GM18520 (cell line): ENCODE data around the gene FLYWCH1.

Experiments used
- ATAC-seq: cut with Tn5 transposase; IDR thresholded peaks from one replicate; pipeline ENCODE4 v1.9.1; 2021; ENCODE audit not compliant: unreplicated experiment

The FLYWCH1 gene

GRCh38 chr16:2952679-2953078 is 40.9 kb downstream of the FLYWCH1 start:
- no peak for ATAC-seq

GRCh38 chr16:2953706-2954627 is 42.2 kb downstream of the FLYWCH1 start:
- ATAC-seq: no peak

GRCh38 chr16:2954656-2955381 is 43.1 kb downstream of the FLYWCH1 start:
- no peak for ATAC-seq

- ATAC-seq: no peak
These were observed 43.7 kb downstream of the FLYWCH1 start for GRCh38 chr16:2955438-2955778.

GRCh38 chr16:2955779-2956578 is 44.2 kb downstream of the FLYWCH1 start:
- no peak for ATAC-seq

- no peak for ATAC-seq
These were observed 44.8 kb downstream of the FLYWCH1 start for GRCh38 chr16:2956579-2956956.

- ATAC-seq: no peak
These were observed 47.5 kb downstream of the FLYWCH1 start for GRCh38 chr16:2959206-2959605.

- ATAC-seq: no peak
These were observed 48.7 kb downstream of the FLYWCH1 start for GRCh38 chr16:2960183-2961010.

GRCh38 chr16:2962334-2963073 is 50.8 kb downstream of the FLYWCH1 start:
- no peak for ATAC-seq

GRCh38 chr16:2963074-2963722 is 51.5 kb downstream of the FLYWCH1 start:
- no peak for ATAC-seq

- no peak for ATAC-seq
These were observed 52.2 kb downstream of the FLYWCH1 start, which contains the start of gene KREMEN2 for GRCh38 chr16:2963723-2964474. Gene KREMEN2 (plus strand): TSS chr16:2964275. CDS start chr16:2964521, 246 bp downstream.

- no peak for ATAC-seq
These were observed 53.0 kb downstream of the FLYWCH1 start for GRCh38 chr16:2964475-2965336.

- ATAC-seq: no peak
These were observed 54.5 kb downstream of the FLYWCH1 start for GRCh38 chr16:2966043-2966807.

GRCh38 chr16:2966808-2967191 is 55.1 kb downstream of the FLYWCH1 start:
- no peak for ATAC-seq

GRCh38 chr16:2967211-2967631 is 55.5 kb downstream of the FLYWCH1 start:
- no peak for ATAC-seq

- no peak for ATAC-seq
These were observed 56.0 kb downstream of the FLYWCH1 start for GRCh38 chr16:2967721-2968161.

- no peak for ATAC-seq
These were observed 56.6 kb downstream of the FLYWCH1 start for GRCh38 chr16:2968368-2968737.
